ENCODE measurements around the gene SLX4IP. TPM values are rescaled to one million over a fixed set of nuclear protein-coding genes. Genes with fewer than 3 reads are reported as not detected.
A peak's percentile ranks its signal among the peaks of the same experiment; 100 is the strongest.

Gene SLX4IP
- total RNA-seq, 2 donors from 2014 or later, result 4.7 to 5.8 TPM

DNA sequence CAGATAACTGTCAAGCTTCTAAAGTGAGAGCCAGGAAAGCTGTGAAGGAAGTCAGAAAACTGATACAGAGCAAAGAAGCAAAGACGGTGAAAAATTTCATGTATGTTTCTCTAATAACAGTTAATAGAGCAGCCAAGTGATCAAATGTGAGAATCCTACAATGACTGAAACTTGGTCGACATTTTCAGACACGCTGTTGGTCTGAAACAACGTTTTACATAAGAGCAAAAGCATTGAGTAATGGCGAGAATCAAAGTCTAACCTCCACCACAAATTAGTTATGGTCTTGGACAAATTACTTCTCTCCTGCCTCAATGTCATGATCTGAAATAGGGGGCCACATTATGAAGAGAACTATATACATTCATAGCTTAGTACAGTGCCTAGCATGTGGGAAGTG, 4.4 kb upstream of the SLX4IP start:
- no peaks in the 10 kb centered on the region for H3K9me3 ChIP-seq

GRCh38 chr20:10432079-10432478, 3.0 kb upstream of the SLX4IP start:
- no peak for DNase-seq (ENCODE audit: low spot score)
- Histone ChIP-seq H3K27ac (no peak overlapping the region), H3K4me3 (no peak overlapping the region), H3K9me3 (no peaks in the 10 kb centered on the region), H3K4me1 (ENCODE audit: control insufficient read depth in 1 of 2, low read depth in 2 of 2) (peaks cover 17 to 23% of the 10 kb centered on the region in 2 donors), H3K27me3 (replicated peaks; ENCODE audit: insufficient read depth) (no peaks in the 10 kb centered on the region), H3K36me3 (no peaks in the 10 kb centered on the region)
- TF ChIP-seq, protein P1, sequence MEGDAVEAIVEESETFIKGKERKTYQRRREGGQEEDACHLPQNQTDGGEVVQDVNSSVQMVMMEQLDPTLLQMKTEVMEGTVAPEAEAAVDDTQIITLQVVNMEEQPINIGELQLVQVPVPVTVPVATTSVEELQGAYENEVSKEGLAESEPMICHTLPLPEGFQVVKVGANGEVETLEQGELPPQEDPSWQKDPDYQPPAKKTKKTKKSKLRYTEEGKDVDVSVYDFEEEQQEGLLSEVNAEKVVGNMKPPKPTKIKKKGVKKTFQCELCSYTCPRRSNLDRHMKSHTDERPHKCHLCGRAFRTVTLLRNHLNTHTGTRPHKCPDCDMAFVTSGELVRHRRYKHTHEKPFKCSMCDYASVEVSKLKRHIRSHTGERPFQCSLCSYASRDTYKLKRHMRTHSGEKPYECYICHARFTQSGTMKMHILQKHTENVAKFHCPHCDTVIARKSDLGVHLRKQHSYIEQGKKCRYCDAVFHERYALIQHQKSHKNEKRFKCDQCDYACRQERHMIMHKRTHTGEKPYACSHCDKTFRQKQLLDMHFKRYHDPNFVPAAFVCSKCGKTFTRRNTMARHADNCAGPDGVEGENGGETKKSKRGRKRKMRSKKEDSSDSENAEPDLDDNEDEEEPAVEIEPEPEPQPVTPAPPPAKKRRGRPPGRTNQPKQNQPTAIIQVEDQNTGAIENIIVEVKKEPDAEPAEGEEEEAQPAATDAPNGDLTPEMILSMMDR (IDR thresholded peaks at IDR 0.05), result no peak
- ATAC-seq (ENCODE audit: insufficient number of reproducible peaks, low FRiP score, low read depth), result no peak

More for the DNA sequence above, 4.4 kb upstream of the SLX4IP start:
- DNase-seq (ENCODE audit: low spot score) (no peak), ATAC-seq (ENCODE audit: insufficient number of reproducible peaks, low FRiP score, low read depth) (no peak)
- Histone ChIP-seq H3K4me3 (no peak overlapping the region), H3K4me1 (ENCODE audit: control insufficient read depth in 1 of 2, low read depth in 2 of 2) (peaks cover 16 to 22% of the 10 kb centered on the region in 2 donors), H3K36me3 (no peaks in the 10 kb centered on the region), H3K27me3 (replicated peaks; ENCODE audit: insufficient read depth) (no peaks in the 10 kb centered on the region), H3K27ac (no peak overlapping the region)
- TF ChIP-seq, protein P1 (IDR thresholded peaks at IDR 0.05), result no peak

DNA sequence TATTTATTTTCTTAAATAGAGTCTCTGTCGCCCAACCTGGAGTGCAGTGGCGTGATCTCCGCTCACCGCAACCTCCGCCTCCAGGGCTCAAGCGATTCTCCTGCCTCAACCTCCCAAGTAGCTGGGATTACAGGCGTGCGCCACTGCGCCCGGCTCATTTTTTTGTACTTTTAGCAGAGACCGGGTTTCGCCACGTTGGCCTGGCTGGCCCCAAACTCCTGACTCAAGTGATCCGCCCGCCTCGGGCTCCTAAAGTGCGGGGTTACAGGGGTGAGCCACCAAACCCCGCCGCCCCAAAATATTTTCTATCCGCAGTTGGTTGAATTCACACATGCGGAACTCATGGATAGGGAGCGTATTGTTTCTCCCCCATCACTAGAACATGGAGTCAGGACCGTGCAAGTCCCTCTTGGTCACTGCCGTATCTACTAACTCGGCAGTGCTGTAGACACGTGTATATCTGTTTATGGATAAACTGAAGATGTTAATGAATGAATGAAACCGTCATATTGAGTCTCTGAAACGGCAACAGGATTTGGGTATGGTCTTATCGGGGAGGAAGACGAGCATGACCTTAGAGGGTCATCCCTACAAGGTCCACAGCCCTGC, 2.0 kb upstream of the SLX4IP start:
- Histone ChIP-seq H3K9me3 (no peaks in the 10 kb centered on the region), H3K27me3 (replicated peaks; ENCODE audit: insufficient read depth) (no peaks in the 10 kb centered on the region), H3K36me3 (no peaks in the 10 kb centered on the region), H3K4me3 (peak overlapping the region; percentile 89), H3K4me1 (ENCODE audit: control insufficient read depth in 1 of 2, low read depth in 2 of 2) (peaks cover 17 to 23% of the 10 kb centered on the region in 2 donors), H3K27ac (peak overlapping the region in 1 of 2 donors; percentile 85)
- ATAC-seq (ENCODE audit: insufficient number of reproducible peaks, low FRiP score, low read depth) (no peak), DNase-seq (ENCODE audit: low spot score) (no peak)
- TF ChIP-seq, protein P1 (IDR thresholded peaks at IDR 0.05), result no peak

DNA sequence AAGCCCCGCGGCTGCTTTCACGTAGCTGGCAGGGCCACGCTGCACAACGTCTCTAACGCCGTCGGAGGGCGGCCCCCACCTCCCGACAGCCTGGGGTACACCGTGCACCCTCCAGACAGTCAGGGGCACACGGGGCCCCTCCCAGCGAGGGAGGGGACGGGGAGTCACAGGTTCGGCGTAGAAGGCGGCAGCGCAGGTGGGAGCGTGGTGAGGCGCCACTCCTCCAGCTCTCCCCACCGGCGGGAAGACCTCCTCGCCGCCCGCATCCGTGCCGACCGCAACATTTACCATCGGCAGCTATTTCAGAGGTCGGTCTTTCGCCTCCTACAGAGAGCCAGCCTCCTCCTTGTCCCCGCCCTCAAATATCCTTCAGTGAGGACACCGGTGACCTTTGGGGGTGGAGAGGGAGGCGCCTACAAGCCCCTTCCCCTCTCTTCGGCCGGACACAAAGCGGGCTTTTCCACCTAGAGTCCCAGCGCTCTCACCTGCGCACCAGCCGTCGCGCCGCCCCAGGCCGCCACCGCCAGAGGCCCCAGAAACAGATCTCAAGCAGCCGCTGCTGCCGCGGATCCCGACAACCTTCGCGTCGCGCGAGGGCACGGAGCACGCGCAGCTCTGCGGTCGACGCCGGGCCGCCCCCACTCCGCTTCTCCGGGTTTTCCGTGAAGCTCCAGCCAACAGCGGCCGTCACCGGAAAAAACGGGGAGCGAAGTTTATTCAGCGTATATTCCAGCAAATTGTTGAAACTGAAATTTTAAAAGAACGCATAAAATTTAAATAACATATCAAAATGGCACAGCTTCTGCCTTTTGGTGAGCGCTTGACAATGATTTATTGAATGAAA, 1.3 kb upstream of the SLX4IP start, which contains the start of gene MKKS:
Gene MKKS, minus strand, starts transcription at position 600 of the 844 bp plus-strand sequence. CDS start 20,708 bp downstream, outside the sequence.
- Histone ChIP-seq H3K27me3 (replicated peaks; ENCODE audit: insufficient read depth) (no peaks in the 10 kb centered on the region), H3K4me3 (peak within 1 kb of the TSS; percentile 89), H3K27ac (peak within 1 kb of the TSS; percentile 85 to 89), H3K36me3 (no peaks in the 10 kb centered on the region), H3K4me1 (ENCODE audit: control insufficient read depth in 1 of 2, low read depth in 2 of 2) (peaks cover 17 to 23% of the 10 kb centered on the region in 2 donors), H3K9me3 (no peaks in the 10 kb centered on the region)
- DNase-seq (ENCODE audit: low spot score) (peak; percentile 31), ATAC-seq (ENCODE audit: insufficient number of reproducible peaks, low FRiP score, low read depth) (peak; percentile 89)
- TF ChIP-seq, protein P1 (IDR thresholded peaks at IDR 0.05), result no peak

GRCh38 chr20:10434467-10434831, 656 bp upstream of the SLX4IP start:
- H3K27ac ChIP-seq, result peak overlapping the region; percentile 85 to 89
- TF ChIP-seq, protein P1 (IDR thresholded peaks at IDR 0.05), result no peak
- peaks cover 17 to 23% of the 10 kb centered on the region in 2 donors for H3K4me1 ChIP-seq (ENCODE audit: control insufficient read depth in 1 of 2, low read depth in 2 of 2)
- DNase-seq (ENCODE audit: low spot score) (peak; percentile 67), ATAC-seq (ENCODE audit: insufficient number of reproducible peaks, low FRiP score, low read depth) (peak; percentile 96)
- no peaks in the 10 kb centered on the region for H3K27me3 ChIP-seq (replicated peaks; ENCODE audit: insufficient read depth)
- no peaks in the 10 kb centered on the region for H3K9me3 ChIP-seq
- H3K36me3 ChIP-seq, result no peaks in the 10 kb centered on the region
- H3K4me3 ChIP-seq, result peak overlapping the region; percentile 89
